ENCODE measurements around the gene FBRSL1.
"Not testable (repeated sequence)": the region's sequence is repeated elsewhere in the genome, so short reads cannot be mapped to it uniquely, and the experiment has no call there.

FBRSL1 gene

GRCh38 chr12:132474799-132475303 lies 15.1 kb upstream of the FBRSL1 start:
- peaks cover 46% of the 10 kb centered on the region for H3K4me1 Mint-ChIP-seq (ENCODE audit: low read depth)
- not testable (repeated sequence) for H3K9me3 Mint-ChIP-seq; H3K4me3 Mint-ChIP-seq; H3K27ac Mint-ChIP-seq; H3K36me3 Mint-ChIP-seq (ENCODE audit: low read depth); H3K27me3 Mint-ChIP-seq

- peak overlapping the region; percentile 70 for H3K27ac Mint-ChIP-seq
- no peaks in the 10 kb centered on the region for H3K36me3 Mint-ChIP-seq (ENCODE audit: low read depth)
- H3K4me1 Mint-ChIP-seq (ENCODE audit: low read depth) = peaks cover 42% of the 10 kb centered on the region
- no peaks in the 10 kb centered on the region for H3K27me3 Mint-ChIP-seq
- H3K4me3 Mint-ChIP-seq = peak overlapping the region; percentile 49
- no peaks in the 10 kb centered on the region for H3K9me3 Mint-ChIP-seq
Measured at GRCh38 chr12:132475304-132476037, 14.5 kb upstream of the FBRSL1 start.

GRCh38 chr12:132476038-132476414 lies 13.9 kb upstream of the FBRSL1 start:
- Mint-ChIP-seq H3K36me3 (ENCODE audit: low read depth) (no peaks in the 10 kb centered on the region), H3K27ac (peak overlapping the region; percentile 55), H3K9me3 (no peaks in the 10 kb centered on the region), H3K27me3 (no peaks in the 10 kb centered on the region), H3K4me1 (ENCODE audit: low read depth) (peaks cover 39% of the 10 kb centered on the region), H3K4me3 (peak overlapping the region; percentile 26)

- H3K4me1 Mint-ChIP-seq (ENCODE audit: low read depth) = peaks cover 37% of the 10 kb centered on the region
- no peak overlapping the region for H3K4me3 Mint-ChIP-seq
- no peaks in the 10 kb centered on the region for H3K27me3 Mint-ChIP-seq
- no peak overlapping the region for H3K27ac Mint-ChIP-seq
- H3K9me3 Mint-ChIP-seq = no peaks in the 10 kb centered on the region
- no peaks in the 10 kb centered on the region for H3K36me3 Mint-ChIP-seq (ENCODE audit: low read depth)
Measured at GRCh38 chr12:132476421-132476820, 13.5 kb upstream of the FBRSL1 start.

GRCh38 chr12:132477017-132477702 lies 12.8 kb upstream of the FBRSL1 start:
- Mint-ChIP-seq H3K36me3 (ENCODE audit: low read depth) (no peaks in the 10 kb centered on the region), H3K4me3 (no peak overlapping the region), H3K27me3 (no peaks in the 10 kb centered on the region), H3K27ac (no peak overlapping the region), H3K4me1 (ENCODE audit: low read depth) (peaks cover 36% of the 10 kb centered on the region), H3K9me3 (no peaks in the 10 kb centered on the region)

GRCh38 chr12:132477703-132478432 lies 12.1 kb upstream of the FBRSL1 start:
- Mint-ChIP-seq H3K36me3 (ENCODE audit: low read depth) (no peaks in the 10 kb centered on the region), H3K9me3 (no peaks in the 10 kb centered on the region), H3K4me1 (ENCODE audit: low read depth) (peaks cover 33% of the 10 kb centered on the region), H3K27ac (no peak overlapping the region), H3K27me3 (no peaks in the 10 kb centered on the region), H3K4me3 (no peak overlapping the region)

- H3K36me3 Mint-ChIP-seq (ENCODE audit: low read depth) = no peaks in the 10 kb centered on the region
- H3K27ac Mint-ChIP-seq = no peak overlapping the region
- no peaks in the 10 kb centered on the region for H3K27me3 Mint-ChIP-seq
- peaks cover 33% of the 10 kb centered on the region for H3K4me1 Mint-ChIP-seq (ENCODE audit: low read depth)
- no peaks in the 10 kb centered on the region for H3K9me3 Mint-ChIP-seq
- no peak overlapping the region for H3K4me3 Mint-ChIP-seq
Measured at GRCh38 chr12:132478433-132478803, 11.5 kb upstream of the FBRSL1 start.

- H3K27me3 Mint-ChIP-seq = no peaks in the 10 kb centered on the region
- no peaks in the 10 kb centered on the region for H3K36me3 Mint-ChIP-seq (ENCODE audit: low read depth)
- H3K9me3 Mint-ChIP-seq = no peaks in the 10 kb centered on the region
- H3K27ac Mint-ChIP-seq = no peak overlapping the region
- peaks cover 33% of the 10 kb centered on the region for H3K4me1 Mint-ChIP-seq (ENCODE audit: low read depth)
- H3K4me3 Mint-ChIP-seq = no peak overlapping the region
Measured at GRCh38 chr12:132478845-132479244, 11.1 kb upstream of the FBRSL1 start.

- H3K4me1 Mint-ChIP-seq (ENCODE audit: low read depth) = peaks cover 33% of the 10 kb centered on the region
- no peak overlapping the region for H3K4me3 Mint-ChIP-seq
- H3K9me3 Mint-ChIP-seq = no peaks in the 10 kb centered on the region
- no peak overlapping the region for H3K27ac Mint-ChIP-seq
- no peaks in the 10 kb centered on the region for H3K36me3 Mint-ChIP-seq (ENCODE audit: low read depth)
- H3K27me3 Mint-ChIP-seq = no peaks in the 10 kb centered on the region
Measured at GRCh38 chr12:132479291-132479690, 10.7 kb upstream of the FBRSL1 start.

GRCh38 chr12:132479938-132480622 lies 9.9 kb upstream of the FBRSL1 start:
- H3K9me3 Mint-ChIP-seq = no peaks in the 10 kb centered on the region
- H3K27me3 Mint-ChIP-seq = no peaks in the 10 kb centered on the region
- H3K4me3 Mint-ChIP-seq = no peak overlapping the region
- peaks cover 33% of the 10 kb centered on the region for H3K4me1 Mint-ChIP-seq (ENCODE audit: low read depth)
- no peaks in the 10 kb centered on the region for H3K36me3 Mint-ChIP-seq (ENCODE audit: low read depth)
- H3K27ac Mint-ChIP-seq = no peak overlapping the region

GRCh38 chr12:132480623-132481132 lies 9.3 kb upstream of the FBRSL1 start:
- no peaks in the 10 kb centered on the region for H3K36me3 Mint-ChIP-seq (ENCODE audit: low read depth)
- H3K27ac Mint-ChIP-seq = no peak overlapping the region
- H3K4me1 Mint-ChIP-seq (ENCODE audit: low read depth) = peaks cover 28% of the 10 kb centered on the region
- no peak overlapping the region for H3K4me3 Mint-ChIP-seq
- no peaks in the 10 kb centered on the region for H3K9me3 Mint-ChIP-seq
- no peaks in the 10 kb centered on the region for H3K27me3 Mint-ChIP-seq

GRCh38 chr12:132481345-132481744 lies 8.6 kb upstream of the FBRSL1 start:
- Mint-ChIP-seq H3K9me3 (no peaks in the 10 kb centered on the region), H3K27me3 (no peaks in the 10 kb centered on the region), H3K36me3 (ENCODE audit: low read depth) (no peaks in the 10 kb centered on the region), H3K4me1 (ENCODE audit: low read depth) (peaks cover 25% of the 10 kb centered on the region), H3K4me3 (no peak overlapping the region), H3K27ac (no peak overlapping the region)

GRCh38 chr12:132481771-132482745 lies 7.9 kb upstream of the FBRSL1 start:
- H3K9me3 Mint-ChIP-seq = no peaks in the 10 kb centered on the region
- H3K27ac Mint-ChIP-seq = no peak overlapping the region
- H3K36me3 Mint-ChIP-seq (ENCODE audit: low read depth) = no peaks in the 10 kb centered on the region
- no peak overlapping the region for H3K4me3 Mint-ChIP-seq
- peaks cover 22% of the 10 kb centered on the region for H3K4me1 Mint-ChIP-seq (ENCODE audit: low read depth)
- no peaks in the 10 kb centered on the region for H3K27me3 Mint-ChIP-seq

GRCh38 chr12:132482771-132483170 lies 7.2 kb upstream of the FBRSL1 start:
- H3K4me1 Mint-ChIP-seq (ENCODE audit: low read depth) = peaks cover 24% of the 10 kb centered on the region
- no peaks in the 10 kb centered on the region for H3K9me3 Mint-ChIP-seq
- no peak overlapping the region for H3K27ac Mint-ChIP-seq
- no peaks in the 10 kb centered on the region for H3K27me3 Mint-ChIP-seq
- no peak overlapping the region for H3K4me3 Mint-ChIP-seq
- no peaks in the 10 kb centered on the region for H3K36me3 Mint-ChIP-seq (ENCODE audit: low read depth)
